HG02981 (cell line): ENCODE measurements around the gene CHRNE.
"Not testable (repeated sequence)": the region's sequence is repeated elsewhere in the genome, so short reads cannot be mapped to it uniquely, and the experiment has no call there.

Source experiments
- ATAC-seq: cut with Tn5 transposase; IDR thresholded peaks from one replicate; pipeline ENCODE4 v1.9.1; 2021; ENCODE audit warnings: mild to moderate bottlenecking, moderate library complexity; ENCODE audit not compliant: unreplicated experiment

The CHRNE gene

DNA sequence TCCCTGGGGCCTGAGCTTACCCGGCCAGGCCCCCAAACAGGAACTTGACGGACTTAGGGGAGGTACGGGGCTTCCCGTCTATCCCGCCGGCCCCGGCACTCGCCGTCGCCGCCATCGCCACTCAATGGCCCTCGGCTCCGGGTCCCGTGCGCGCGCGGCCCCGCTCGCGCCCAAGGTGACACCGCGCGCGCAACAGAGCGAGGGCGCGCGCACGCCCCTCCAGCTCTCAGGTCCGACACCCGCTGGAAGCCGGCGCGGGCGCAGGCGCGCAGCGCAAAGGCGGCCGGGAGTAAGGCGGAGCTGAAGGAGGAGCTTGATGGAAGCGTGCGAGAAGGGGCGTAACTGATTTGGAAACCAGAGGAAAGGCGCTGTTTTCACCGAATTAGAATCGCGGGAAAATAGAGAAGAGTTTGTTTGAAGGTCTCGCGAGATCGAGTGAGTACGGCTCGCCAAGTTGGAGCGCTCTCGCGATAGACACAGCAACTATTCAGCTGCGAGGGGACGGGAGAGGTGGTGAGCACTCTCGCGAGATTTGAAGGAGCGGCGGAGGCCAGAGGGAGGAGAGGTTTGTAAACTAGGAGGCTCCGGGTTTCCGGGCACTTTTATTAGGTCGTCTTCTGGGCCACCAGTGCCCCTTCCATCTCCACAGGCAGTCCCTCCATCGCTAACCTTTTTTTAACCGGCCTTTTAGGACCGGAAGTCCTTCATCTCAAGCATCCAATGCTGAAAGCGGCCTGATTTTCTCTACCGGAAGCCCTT lies 37.1 kb upstream of the CHRNE start, which contains the start of the genes RNF167 and SLC25A11:
TSS of gene RNF167 (plus strand) at position 473 of the 759 bp plus-strand sequence. CDS start 642 bp downstream, outside the sequence.
TSS of gene SLC25A11 (minus strand) at position 251 of the 759 bp plus-strand sequence. CDS start at position 115, 136 bp downstream.
- ATAC-seq, result peak; percentile 72

- no peak for ATAC-seq
Measured at GRCh38 chr17:4939546-4939795, 36.6 kb upstream of the CHRNE start.

GRCh38 chr17:4938688-4939545 lies 36.0 kb upstream of the CHRNE start:
- ATAC-seq, result no peak

- no peak for ATAC-seq
Measured at GRCh38 chr17:4938069-4938491, 35.2 kb upstream of the CHRNE start.

GRCh38 chr17:4937553-4937952 lies 34.7 kb upstream of the CHRNE start:
- no peak for ATAC-seq

- no peak for ATAC-seq
Measured at GRCh38 chr17:4936436-4936835, 33.5 kb upstream of the CHRNE start.

DNA sequence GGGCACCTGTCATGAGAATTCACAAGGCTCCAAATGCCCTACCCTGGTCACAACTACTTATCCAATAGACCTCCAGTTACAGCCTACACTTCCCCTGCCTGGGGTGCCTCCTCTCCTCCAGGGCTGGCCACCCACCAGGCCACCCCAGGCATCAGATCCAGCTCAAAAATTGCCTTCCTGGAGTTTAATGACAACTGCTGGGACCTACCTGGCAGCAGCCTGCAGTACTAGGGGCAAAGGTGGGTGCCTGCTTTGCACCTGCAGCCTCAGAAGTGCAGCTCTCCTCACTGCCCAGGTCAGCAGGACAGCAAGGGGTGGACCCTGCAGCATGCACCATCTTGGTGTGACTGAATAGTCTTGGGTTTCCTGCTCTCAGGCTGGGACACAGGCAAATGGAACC lies 32.8 kb upstream of the CHRNE start:
- no peak for ATAC-seq

GRCh38 chr17:4934173-4934979 lies 31.5 kb upstream of the CHRNE start:
- ATAC-seq, result no peak

DNA sequence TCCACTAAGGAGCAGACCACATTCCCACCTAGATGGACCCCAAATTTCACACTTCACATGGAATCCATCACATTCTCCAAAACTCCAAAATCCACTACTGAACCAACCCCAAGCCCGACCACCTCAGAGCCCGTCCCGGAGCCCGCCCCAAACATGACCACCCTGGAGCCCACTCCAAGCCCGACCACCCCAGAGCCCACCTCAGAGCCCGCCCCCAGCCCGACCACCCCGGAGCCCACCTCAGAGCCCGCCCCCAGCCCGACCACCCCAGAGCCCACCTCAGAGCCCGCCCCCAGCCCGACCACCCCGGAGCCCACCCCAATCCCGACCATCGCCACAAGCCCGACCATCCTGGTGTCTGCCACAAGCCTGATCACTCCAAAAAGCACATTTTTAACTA lies 30.7 kb upstream of the CHRNE start:
- no peak for ATAC-seq

DNA sequence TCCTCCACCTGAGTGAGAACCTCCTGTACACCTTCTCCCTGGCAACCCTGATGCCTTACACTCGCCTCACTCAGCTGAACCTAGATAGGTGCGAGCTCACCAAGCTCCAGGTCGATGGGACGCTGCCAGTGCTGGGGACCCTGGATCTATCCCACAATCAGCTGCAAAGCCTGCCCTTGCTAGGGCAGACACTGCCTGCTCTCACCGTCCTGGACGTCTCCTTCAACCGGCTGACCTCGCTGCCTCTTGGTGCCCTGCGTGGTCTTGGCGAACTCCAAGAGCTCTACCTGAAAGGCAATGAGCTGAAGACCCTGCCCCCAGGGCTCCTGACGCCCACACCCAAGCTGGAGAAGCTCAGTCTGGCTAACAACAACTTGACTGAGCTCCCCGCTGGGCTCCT lies 29.9 kb upstream of the CHRNE start:
- ATAC-seq, result no peak

DNA sequence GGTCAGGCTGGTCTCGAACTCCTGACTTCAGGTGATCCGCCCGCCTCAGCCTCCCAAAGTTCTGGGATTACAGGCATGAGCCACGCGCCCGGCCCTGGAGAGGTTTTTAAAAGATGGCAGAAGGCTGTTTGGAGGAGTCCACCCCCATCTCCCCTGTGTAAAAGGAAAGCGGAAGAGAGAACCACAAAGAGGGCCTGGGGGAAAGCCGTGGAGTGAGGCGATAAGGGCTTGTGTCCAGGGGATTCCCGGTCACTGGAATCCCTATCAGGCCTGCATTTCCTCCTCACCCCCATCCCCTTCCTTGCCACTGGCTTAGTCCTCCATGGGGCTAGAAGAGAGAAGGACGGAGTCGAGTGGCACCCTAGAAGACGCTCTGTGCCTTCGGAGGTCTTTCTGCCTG lies 29.1 kb upstream of the CHRNE start, which contains the start of gene GP1BA:
TSS of gene GP1BA (plus strand) at position 315 of the 400 bp plus-strand sequence. CDS start 328 bp downstream, outside the sequence.
- ATAC-seq, result no peak

GRCh38 chr17:4928881-4929280 lies 26.0 kb upstream of the CHRNE start:
- ATAC-seq, result no peak

GRCh38 chr17:4926577-4927335 lies 23.9 kb upstream of the CHRNE start:
- not testable (repeated sequence) for ATAC-seq

DNA sequence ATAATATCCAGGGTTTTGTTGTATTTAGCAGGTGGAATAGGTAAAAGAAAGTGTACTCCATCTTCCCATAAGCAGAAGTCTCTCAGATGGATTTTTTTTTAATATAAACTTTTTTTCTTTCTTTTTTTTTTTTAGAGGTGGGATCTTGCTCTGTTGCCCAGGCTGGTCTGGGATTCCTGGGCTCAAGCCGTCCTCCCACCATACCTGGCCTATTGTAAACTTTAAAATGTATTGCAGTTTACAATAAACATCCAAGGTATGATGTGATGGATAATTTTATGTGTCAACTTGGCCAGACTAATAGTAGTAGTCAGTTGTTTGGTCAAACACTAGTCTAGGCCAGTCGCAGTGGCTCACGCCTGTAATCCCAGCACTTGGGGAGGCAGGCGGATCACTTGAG lies 18.4 kb upstream of the CHRNE start:
- no peak for ATAC-seq

DNA sequence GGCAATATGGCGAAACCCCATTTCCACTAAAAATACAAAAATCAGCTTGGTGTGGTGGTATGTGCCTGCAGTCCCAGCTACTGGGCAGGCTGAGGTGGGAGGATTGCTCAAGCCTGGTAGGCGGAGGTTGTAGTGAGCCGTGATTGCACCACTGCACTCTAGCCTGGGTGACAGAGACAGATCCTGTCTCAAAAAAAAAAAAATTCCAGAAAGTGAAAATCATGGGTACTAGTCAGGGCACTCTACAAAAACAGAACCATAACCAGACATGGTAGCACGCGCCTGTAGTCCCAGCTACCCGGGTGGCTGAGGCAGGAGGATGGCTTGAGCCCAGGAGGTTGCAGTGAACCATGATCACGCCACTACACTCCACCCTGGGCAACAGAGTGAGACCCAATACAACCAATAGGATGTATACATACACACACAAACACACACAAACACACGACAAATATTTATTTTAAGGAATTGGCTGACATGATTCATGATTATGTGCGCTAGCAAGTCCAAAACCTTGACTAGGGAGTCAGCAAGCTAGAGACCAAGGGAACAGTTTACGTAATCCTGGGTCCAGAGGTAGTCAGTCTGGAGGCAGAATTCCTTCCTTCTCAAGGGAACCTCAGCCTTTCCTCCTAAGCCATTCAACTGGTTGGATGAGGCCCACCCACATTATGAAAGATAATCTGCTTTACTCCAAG lies 17.6 kb upstream of the CHRNE start:
- ATAC-seq, result no peak

GRCh38 chr17:4919511-4920047 lies 16.7 kb upstream of the CHRNE start:
- ATAC-seq, result no peak

DNA sequence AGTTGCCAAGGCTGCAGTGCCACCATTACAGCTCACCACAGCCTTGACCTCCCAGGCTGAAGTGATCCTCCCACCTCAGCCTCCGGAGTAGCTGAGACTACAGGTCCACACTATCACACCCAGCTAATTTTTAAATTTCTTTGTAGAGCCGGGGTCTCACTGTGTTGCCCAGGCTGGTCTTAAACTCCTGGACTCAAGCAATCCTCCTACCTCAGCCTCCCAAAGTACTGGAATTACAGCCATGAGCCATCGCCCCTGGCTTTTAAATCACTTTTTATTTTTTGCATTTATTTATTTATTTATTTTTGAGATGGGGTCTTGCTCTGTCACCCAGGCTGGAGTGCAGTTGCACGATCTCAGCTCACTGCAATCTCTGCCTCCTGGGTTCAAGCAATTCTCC lies 11.7 kb upstream of the CHRNE start:
- ATAC-seq, result not testable (repeated sequence)

- ATAC-seq, result no peak
Measured at GRCh38 chr17:4913994-4914393, 11.1 kb upstream of the CHRNE start.

- ATAC-seq, result no peak
Measured at GRCh38 chr17:4908711-4909496, 6.0 kb upstream of the CHRNE start.
